ENCODE measurements around the gene USP9X. TPM values are rescaled to one million over a fixed set of nuclear protein-coding genes. Genes with fewer than 3 reads are reported as not detected.
"Not testable (repeated sequence)": the region's sequence is repeated elsewhere in the genome, so short reads cannot be mapped to it uniquely, and the experiment has no call there.

The USP9X gene
- total and polyA plus RNA-seq, 2 of the 8 experiments (the other 6 are each of a cell fraction or from before 2014, with no cell fraction given): 79.2 to 300 TPM

- H2AK5ac ChIP-seq (ENCODE audit: low read depth, low read length); H3K79me1 ChIP-seq (ENCODE audit: low read depth, low read length); CTCF ChIA-PET (ENCODE audit: partially characterized antibody); H3K4me1 ChIP-seq (replicated peaks in 1 of 4; ENCODE audit: control insufficient read depth in 3 of 4, insufficient read depth in 4 of 4, low read length in 3 of 4); H3K9me3 ChIP-seq (ENCODE audit: insufficient read depth in 2 of 2, low read depth in 1 of 2, low read length in 1 of 2); H3K23ac ChIP-seq (ENCODE audit: insufficient read length); H3K9ac ChIP-seq (replicated peaks in 1 of 4; ENCODE audit: extremely low read depth in 1 of 4, low read depth in 3 of 4, low read length in 3 of 4); DNase-seq (ENCODE audit: low read depth in 1 of 2, low spot score in 2 of 2); H3K4me2 ChIP-seq (ENCODE audit: insufficient read depth in 1 of 2, low read depth in 2 of 2, low read length in 2 of 2); H3K4ac ChIP-seq (replicated peaks; ENCODE audit: insufficient read length, low read depth, low read length); H2BK5ac ChIP-seq (ENCODE audit: low read depth, low read length); H3K27me3 ChIP-seq (replicated peaks in 1 of 4; ENCODE audit: control insufficient read depth in 3 of 4, extremely low read depth in 1 of 4, insufficient read depth in 3 of 4, low read length in 3 of 4); FAIRE-seq; H3K18ac ChIP-seq (ENCODE audit: extremely low read depth, low read length); H4K5ac ChIP-seq (ENCODE audit: insufficient read length, low read depth, low read length); H3K79me2 ChIP-seq (ENCODE audit: control insufficient read depth in 1 of 2, insufficient read depth in 2 of 2, low read length in 2 of 2); H3K56ac ChIP-seq (replicated peaks; ENCODE audit: insufficient read length, low read depth, low read length); H4K91ac ChIP-seq (replicated peaks; ENCODE audit: insufficient read length, low read length); H3K4me3 ChIP-seq (ENCODE audit: extremely low read depth in 1 of 4, insufficient read depth in 2 of 4, low read depth in 3 of 4, low read length in 4 of 4); H3K14ac ChIP-seq (ENCODE audit: insufficient read length); H3K23me2 ChIP-seq (ENCODE audit: low read depth, low read length); H2BK15ac ChIP-seq (ENCODE audit: low read length); H2BK120ac ChIP-seq (replicated peaks; ENCODE audit: low read depth, low read length); H2AFZ ChIP-seq (ENCODE audit: low read length); H4K8ac ChIP-seq (ENCODE audit: extremely low read depth, insufficient read depth, low read length); H2BK20ac ChIP-seq (ENCODE audit: low read length); H4K20me1 ChIP-seq (replicated peaks in 1 of 2; ENCODE audit: control insufficient read depth in 1 of 2, insufficient read depth in 2 of 2, low read length in 2 of 2); H2BK12ac ChIP-seq (ENCODE audit: low read depth, low read length); H3K27ac ChIP-seq (ENCODE audit: low read depth, low read length): not testable (repeated sequence)
- POLR2A ChIA-PET (ENCODE audit: partially characterized antibody): interaction anchor here (0.6 kb wide), 1 partner anchor 32 kb away, joined by 3 read pairs; no protein-coding TSS in a partner anchor
- H3K36me3 ChIP-seq (ENCODE audit: control insufficient read depth in 2 of 4, insufficient read depth in 4 of 4, low read length in 3 of 4): peaks cover 9 to 39% (median 28%) of the 10 kb centered on the region in 4 experiments
- WGBS, 2 experiments (ENCODE audit: extremely low coverage in 1 of 2, insufficient coverage in 1 of 2, insufficient read length in 1 of 2, insufficient replicate concordance in 2 of 2, low coverage in 1 of 2, low lambda C conversion rate in 2 of 2, missing lambda C conversion rate in 1 of 2): 89% methylated on average over 8 of the region's 13 CpGs; no CpG with 5 or more reads in 1 of the 2 experiments
Observed at GRCh38 chrX:41234471-41234870, 149.2 kb downstream of the USP9X start.

All from H1 (cell line).